HUES48 (cell line): ENCODE data around the gene HS6ST1.

Experiments
- H3K27ac ChIP-seq: one replicate; pipeline ENCODE4 v1.7.0; 2013; ENCODE audit warnings: low read depth, low read length, inconsistent platforms
- H3K27me3 ChIP-seq: 2 replicates; pipeline ENCODE4 v1.6.1; 2013; ENCODE audit warnings: mild to moderate bottlenecking, low read length; ENCODE audit not compliant: control insufficient read depth, insufficient read depth
- H3K36me3 ChIP-seq: 2 replicates; pipeline ENCODE4 v1.6.1; 2013; ENCODE audit warnings: low read length; ENCODE audit not compliant: control insufficient read depth, insufficient read depth
- H3K4me1 ChIP-seq: 2 replicates; pipeline ENCODE4 v1.6.1; 2013; ENCODE audit warnings: mild to moderate bottlenecking, low read length; ENCODE audit not compliant: control insufficient read depth, insufficient read depth
- H3K4me3 ChIP-seq: 2 replicates; pipeline ENCODE4 v1.5.1; 2013; ENCODE audit warnings: mild to moderate bottlenecking, low read depth, low read length
- H3K9ac ChIP-seq: 2 replicates; pipeline ENCODE4 v1.6.1; 2013; ENCODE audit warnings: mild to moderate bottlenecking, low read depth, low read length, moderate library complexity
- H3K9me3 ChIP-seq: 2 replicates; pipeline ENCODE4 v1.6.1; 2013; ENCODE audit warnings: low read length; ENCODE audit not compliant: control insufficient read depth, insufficient read depth

HS6ST1 gene, protein sequence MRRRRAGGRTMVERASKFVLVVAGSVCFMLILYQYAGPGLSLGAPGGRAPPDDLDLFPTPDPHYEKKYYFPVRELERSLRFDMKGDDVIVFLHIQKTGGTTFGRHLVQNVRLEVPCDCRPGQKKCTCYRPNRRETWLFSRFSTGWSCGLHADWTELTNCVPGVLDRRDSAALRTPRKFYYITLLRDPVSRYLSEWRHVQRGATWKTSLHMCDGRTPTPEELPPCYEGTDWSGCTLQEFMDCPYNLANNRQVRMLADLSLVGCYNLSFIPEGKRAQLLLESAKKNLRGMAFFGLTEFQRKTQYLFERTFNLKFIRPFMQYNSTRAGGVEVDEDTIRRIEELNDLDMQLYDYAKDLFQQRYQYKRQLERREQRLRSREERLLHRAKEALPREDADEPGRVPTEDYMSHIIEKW

DNA sequence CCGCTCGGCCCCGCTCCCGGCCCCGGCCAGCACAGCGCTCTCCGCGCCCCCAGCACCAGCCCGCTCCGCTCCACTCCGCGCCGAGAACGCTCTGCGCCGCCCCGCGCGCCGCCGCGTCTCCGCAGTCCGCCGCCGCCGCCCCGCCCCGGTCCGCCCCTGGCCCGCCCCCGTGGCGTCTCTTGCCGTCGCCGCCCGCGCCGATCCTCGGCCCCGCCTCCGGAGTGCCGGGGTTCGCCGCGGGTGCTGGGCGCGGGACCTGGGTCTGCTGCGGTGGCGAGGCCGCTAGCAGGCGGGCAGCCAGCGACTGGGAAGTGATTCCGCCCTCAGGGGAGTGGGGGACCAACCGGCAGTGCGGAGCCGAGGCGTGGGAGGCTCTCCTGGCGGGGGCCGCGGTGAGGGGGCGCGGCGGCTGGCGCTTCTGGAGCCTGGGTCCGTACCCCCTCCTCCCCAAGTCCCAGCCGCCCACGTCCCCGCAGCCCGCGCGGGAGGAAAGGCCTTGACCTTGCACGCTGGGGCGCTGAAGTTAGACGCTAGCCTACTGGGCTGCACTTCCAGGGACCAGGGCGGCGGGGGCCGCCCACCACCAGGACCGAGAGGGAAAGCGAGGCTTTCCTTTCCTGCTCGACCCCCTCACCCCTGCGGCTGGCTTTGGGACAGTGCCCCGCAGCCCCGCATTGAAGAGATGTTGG is at the start of gene HS6ST1:
HS6ST1 (minus strand) TSS at position 93 of the 689 bp plus-strand sequence. CDS start 305 bp downstream, outside the sequence.
- H3K27ac ChIP-seq = peak within 1 kb of the TSS; percentile 28
- peaks cover 23% of the 10 kb centered on the region for H3K27me3 ChIP-seq
- H3K9ac ChIP-seq = peak within 1 kb of the TSS; percentile 73
- no peaks in the 10 kb centered on the region for H3K9me3 ChIP-seq
- H3K4me3 ChIP-seq = peak within 1 kb of the TSS; percentile 86
- peaks cover 29% of the 10 kb centered on the region for H3K4me1 ChIP-seq
- peaks cover 15% of the 10 kb centered on the region; the same call in 1 of the 2 replicates for H3K36me3 ChIP-seq

DNA sequence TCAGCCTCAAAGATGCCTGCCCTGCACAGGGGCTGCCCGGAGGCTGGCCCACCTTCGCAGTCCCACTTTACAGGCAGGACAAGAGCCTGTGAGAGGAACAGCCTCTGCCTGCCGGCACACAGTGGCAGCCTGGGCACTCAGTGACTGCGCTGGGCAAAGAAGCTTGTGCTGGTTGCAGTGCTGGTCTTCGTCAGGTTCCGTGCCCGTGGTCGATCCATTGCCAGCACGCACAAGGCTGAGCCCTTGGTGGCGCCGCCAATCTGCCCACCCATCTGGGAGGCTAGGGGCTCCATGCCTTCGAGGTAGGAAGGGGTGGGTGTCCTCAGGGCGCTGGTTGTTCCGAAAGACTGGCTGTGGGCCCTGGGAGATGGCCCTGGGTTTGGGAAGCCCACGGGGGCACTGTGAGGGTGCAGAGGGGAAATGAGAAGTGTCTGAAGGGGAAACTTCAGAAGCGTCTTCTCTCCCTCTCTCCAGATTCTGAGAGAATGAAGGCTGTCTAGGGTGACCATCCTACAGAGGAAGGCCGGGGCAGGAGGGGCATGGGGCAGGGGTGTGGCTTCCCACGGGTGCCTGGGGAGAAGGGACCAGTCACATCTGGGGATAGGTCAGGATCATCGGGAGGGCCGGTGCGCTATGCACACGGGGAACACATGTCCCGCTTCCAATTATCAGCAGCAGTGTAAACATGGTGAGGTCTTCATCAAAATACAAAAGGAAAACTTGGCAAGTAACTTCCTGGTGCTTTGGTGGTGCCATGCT is 49.1 kb upstream of the HS6ST1 start:
- Histone ChIP-seq H3K9ac (no peak overlapping the region), H3K36me3 (no peaks in the 10 kb centered on the region), H3K27me3 (peaks cover 3% of the 10 kb centered on the region), H3K4me1 (peaks cover 15% of the 10 kb centered on the region), H3K4me3 (no peak overlapping the region), H3K27ac (no peak overlapping the region), H3K9me3 (no peaks in the 10 kb centered on the region)

DNA sequence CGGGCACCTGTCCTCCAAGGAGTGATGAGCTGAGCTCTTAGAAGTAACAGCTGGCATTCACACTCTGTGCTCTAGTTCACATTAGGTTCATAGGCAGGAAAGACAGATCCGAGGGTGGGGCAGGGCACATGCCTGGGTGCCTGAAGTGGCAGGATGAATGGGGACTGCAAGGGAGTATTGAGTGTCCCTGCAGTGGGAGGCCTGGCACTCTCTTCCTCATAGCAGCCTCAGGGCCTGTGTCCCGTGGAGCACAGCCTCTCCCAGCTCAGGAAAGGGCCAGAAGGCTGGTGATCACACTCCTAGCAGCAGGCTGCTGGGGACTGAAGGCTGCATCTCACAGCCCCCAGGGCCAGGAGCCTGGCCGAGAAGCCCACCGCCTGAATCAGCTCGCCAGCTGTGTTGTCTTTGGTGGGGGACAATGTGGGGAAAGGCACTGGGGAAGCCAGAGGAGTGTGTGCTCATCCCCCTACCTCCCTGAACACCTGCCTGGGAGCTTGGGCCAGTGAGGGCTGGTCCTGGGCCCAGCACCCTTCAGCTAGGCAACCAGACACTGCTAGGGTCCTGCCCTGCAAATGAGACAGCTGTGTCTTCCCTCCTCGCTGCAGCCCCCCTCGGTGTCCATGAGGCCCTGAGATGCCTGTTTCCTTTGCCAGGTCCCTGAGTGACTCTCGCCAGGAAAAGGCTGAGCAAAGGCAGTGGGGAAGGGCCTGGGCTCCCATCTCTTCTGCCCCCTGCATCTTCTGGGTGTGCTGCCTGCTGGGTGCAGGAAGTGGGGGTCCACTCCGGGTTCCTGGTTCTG is 48.2 kb upstream of the HS6ST1 start:
- H3K27me3 ChIP-seq = peaks cover 3% of the 10 kb centered on the region
- no peak overlapping the region for H3K9ac ChIP-seq

DNA sequence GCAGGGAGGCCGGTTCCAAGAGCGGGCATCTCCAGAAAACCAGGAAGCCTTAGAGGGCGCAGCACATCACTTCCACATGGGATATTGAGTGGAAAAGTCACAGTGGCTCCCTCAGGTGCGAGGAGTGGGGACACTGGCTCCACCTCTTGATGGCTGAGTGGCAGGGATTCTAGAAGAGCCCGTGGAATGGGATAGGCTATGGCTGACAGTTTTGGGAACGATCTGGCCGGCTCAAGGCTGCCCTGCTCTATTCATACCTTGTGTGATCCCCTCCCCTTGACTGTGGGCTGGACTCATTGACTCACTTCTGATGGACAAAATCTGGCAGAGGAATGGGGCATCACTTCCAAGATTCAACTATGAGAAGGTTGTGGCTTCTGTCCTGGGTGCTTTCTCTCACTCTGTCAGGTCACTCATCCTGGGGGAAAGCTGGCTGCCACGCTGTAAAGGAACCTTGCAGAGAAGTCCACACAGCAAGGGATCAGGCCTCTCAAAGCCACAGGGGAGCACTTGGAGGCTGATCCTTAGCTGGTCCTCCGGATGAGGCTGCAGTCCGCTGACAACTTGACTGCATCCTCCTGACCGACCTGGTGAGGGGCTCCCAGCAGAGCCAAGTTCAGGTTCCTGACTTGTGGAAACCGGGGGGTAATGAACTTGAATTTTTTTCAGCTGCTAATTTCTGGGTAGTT is 46.7 kb upstream of the HS6ST1 start:
- no peaks in the 10 kb centered on the region for H3K36me3 ChIP-seq
- no peak overlapping the region for H3K4me3 ChIP-seq
- no peak overlapping the region for H3K27ac ChIP-seq
- peaks cover 3% of the 10 kb centered on the region for H3K27me3 ChIP-seq
- peaks cover 25% of the 10 kb centered on the region for H3K4me1 ChIP-seq
- H3K9me3 ChIP-seq = no peaks in the 10 kb centered on the region
- no peak overlapping the region for H3K9ac ChIP-seq

More for the DNA sequence above, 48.2 kb upstream of the HS6ST1 start:
- H3K4me1 ChIP-seq = peaks cover 22% of the 10 kb centered on the region
- no peak overlapping the region for H3K27ac ChIP-seq
- H3K36me3 ChIP-seq = no peaks in the 10 kb centered on the region
- no peak overlapping the region for H3K4me3 ChIP-seq
- H3K9me3 ChIP-seq = no peaks in the 10 kb centered on the region

DNA sequence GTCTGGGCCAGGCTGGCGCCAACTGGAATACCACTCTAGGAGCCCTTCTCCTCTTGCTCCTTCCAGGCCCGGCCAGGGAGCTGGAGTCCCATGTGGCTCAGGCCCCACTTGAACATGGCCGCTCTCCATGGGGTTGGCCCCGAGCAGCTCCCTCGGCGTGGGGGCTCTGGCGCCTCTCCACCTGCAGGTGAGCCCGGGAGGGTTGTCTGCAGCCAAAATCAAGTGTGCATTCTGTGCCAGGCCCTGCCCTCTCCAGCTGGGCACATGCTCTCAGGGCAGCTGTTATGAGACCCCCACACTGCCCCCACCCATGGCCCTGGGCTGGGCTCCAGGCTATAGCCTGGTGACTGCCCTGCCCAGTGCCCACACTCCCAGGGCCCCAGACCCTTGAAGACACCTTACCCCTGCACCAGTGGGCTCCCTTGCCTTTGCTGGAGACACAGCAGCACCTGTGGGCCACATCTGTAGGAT is 45.8 kb upstream of the HS6ST1 start:
- Histone ChIP-seq H3K4me3 (no peak overlapping the region), H3K9ac (no peak overlapping the region), H3K9me3 (no peaks in the 10 kb centered on the region), H3K27me3 (peaks cover 3% of the 10 kb centered on the region), H3K4me1 (peaks cover 25% of the 10 kb centered on the region), H3K36me3 (no peaks in the 10 kb centered on the region), H3K27ac (no peak overlapping the region)

DNA sequence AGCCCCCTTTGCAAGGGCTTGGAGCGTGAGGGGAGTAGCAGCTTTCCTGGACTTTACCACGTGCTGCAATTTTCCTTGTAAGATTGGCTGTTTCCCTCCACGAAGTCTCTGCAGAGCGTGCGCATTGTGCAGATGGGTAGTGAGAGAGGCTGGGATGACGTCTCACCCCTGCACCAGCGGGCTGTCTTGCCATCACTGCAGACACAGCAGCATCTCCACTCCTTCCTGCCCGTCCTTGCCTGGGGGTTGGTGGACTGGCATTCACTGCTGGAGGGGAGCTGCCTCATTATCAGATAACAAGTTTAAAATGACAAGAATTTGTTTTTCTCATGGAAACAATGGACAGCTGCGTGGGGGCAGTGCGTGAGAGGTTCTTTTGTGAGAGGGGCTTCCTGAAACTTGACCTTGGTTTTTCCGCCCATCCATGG is 45.3 kb upstream of the HS6ST1 start:
- H3K36me3 ChIP-seq = no peaks in the 10 kb centered on the region
- H3K9me3 ChIP-seq = no peaks in the 10 kb centered on the region
- peaks cover 3% of the 10 kb centered on the region for H3K27me3 ChIP-seq
- no peak overlapping the region for H3K27ac ChIP-seq
- H3K9ac ChIP-seq = no peak overlapping the region
- peaks cover 22% of the 10 kb centered on the region for H3K4me1 ChIP-seq
- no peak overlapping the region for H3K4me3 ChIP-seq

DNA sequence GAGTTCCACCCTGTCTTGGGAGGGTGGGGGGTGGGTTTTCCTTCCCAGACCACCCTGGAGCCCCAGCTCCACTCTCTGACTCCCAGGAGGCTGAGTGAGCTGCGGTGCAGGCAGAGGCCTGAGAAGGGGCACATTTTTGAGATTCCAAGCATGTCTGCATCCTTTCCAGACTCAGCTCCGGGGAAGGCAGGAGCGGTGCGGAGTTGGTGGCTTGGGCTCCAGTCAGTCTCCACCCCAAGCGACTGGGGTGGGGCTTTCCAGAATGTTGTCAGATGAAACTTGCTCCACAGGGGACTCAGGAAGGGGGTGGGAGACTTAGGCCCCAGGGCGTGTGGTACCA is 44.2 kb upstream of the HS6ST1 start:
- Histone ChIP-seq H3K27ac (peak overlapping the region; percentile 83), H3K9ac (no peak overlapping the region), H3K27me3 (peaks cover 3% of the 10 kb centered on the region), H3K4me1 (peaks cover 22% of the 10 kb centered on the region), H3K9me3 (no peaks in the 10 kb centered on the region), H3K36me3 (no peaks in the 10 kb centered on the region), H3K4me3 (no peak overlapping the region)

DNA sequence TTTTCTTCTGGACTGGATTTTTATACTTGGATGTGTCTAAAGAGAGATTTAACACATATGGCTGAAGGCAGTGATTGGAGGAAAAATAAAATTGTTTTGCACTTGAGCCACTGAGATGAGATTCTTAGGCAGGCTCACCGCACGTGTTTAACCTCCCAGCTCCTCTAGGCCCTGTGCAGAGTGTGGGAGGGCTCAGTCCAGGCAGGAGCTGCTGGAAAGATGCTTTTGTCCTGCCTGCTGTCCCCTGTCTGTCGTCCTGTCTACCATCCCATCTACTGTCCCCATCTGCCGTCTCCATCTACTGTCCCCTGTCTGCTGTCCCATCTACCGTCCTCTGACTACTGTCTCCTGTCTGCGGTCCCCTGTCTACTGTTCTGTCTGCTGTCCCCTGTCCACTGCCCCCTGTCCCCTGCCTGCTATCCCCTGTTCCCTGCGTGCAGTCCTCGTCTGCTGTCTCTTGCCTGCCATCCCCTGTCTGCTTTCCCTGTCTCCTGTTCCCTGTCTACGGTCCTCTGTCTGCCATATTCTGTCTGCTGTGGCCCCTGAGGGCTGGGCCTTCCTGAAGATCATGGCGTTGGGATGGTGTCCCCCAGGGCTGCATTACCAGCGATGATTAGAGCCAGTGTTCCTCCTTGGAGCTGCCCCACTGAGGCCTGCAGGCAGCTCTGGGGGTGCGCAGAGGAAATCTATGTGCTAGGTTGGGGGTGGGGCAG is 43.7 kb upstream of the HS6ST1 start:
- peaks cover 3% of the 10 kb centered on the region for H3K27me3 ChIP-seq
- H3K36me3 ChIP-seq = no peaks in the 10 kb centered on the region
- H3K9ac ChIP-seq = peak overlapping the region; percentile 28; the same call in 1 of the 2 replicates
- no peaks in the 10 kb centered on the region for H3K9me3 ChIP-seq
- H3K4me3 ChIP-seq = no peak overlapping the region; the same call in 1 of the 2 replicates
- H3K4me1 ChIP-seq = peaks cover 22% of the 10 kb centered on the region
- peak overlapping the region; percentile 83 for H3K27ac ChIP-seq

DNA sequence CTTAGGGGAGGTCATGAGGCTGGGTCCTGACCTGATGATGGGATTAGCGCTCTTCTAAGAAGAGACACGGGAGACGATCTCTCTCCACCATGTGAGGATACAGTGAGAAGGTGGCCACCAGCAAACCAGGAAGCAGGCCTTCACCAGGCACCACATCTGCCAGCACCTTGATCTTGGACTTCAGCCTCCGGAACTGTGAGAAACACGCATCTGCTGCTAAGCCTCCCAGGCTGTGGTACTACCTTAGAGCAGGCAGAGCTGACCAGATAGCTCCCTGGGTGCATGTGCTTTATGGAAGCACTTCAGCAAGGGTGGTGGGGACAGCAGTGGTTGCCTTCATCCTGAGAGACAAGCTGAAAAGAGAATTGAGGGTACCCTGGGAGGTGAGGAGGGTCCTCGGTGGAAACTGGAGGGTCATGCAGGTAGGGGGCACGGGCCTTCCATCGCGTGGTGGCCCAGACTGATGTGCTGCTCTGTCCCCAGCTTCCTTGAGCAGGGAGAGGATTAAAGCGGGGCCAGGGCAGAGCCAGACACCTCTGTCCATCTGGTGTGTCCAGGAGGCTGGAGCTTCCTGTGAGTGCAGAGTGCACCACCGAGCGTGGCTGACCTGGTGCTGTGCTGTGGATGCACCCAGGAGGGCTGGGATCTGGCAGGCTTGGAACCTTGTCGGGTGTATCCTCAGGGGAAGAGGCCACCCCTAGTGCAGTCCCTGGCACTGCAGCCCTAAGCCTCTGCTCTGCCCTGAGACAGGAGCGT is 42.9 kb upstream of the HS6ST1 start:
- Histone ChIP-seq H3K4me3 (no peak overlapping the region), H3K36me3 (no peaks in the 10 kb centered on the region), H3K27ac (no peak overlapping the region), H3K9me3 (no peaks in the 10 kb centered on the region), H3K4me1 (peaks cover 22% of the 10 kb centered on the region), H3K27me3 (peaks cover 3% of the 10 kb centered on the region), H3K9ac (no peak overlapping the region)
